GM12892 (cell line): ENCODE data around the gene FGGY.

ENCODE experiments used
- POLR2A ChIP-seq: IDR thresholded peaks from 2 replicates; pipeline ENCODE4 v1.6.1; 2011; ENCODE audit warnings: low read depth, low read length, control low read depth
- TAF1 ChIP-seq: IDR thresholded peaks from 2 replicates; pipeline ENCODE4 v1.6.1; 2011; ENCODE audit warnings: low read depth, mild to moderate bottlenecking, control low read depth, low read length, borderline replicate concordance

- no peak for TF ChIP-seq TAF1
- no peak for TF ChIP-seq POLR2A
These were observed 59.7 kb downstream of the FGGY start for GRCh38 chr1:59356627-59357026.
